Progenitor cell of endocrine pancreas (in vitro differentiated cells): ENCODE measurements around the gene CEP128. TPM values are rescaled to one million over a fixed set of nuclear protein-coding genes. Genes with fewer than 3 reads are reported as not detected.

Experiments used
- DNase-seq: peaks from one replicate; pipeline ENCODE4 v3.0.0; 2021; ENCODE audit warnings: low spot score; ENCODE audit not compliant: unreplicated experiment
- H3K27ac Mint-ChIP-seq: 2 replicates; pipeline ENCODE4 v1.8.0; 2021; ENCODE audit warnings: mild to moderate bottlenecking, moderate library complexity, mixed read lengths
- H3K27me3 Mint-ChIP-seq: 2 replicates; pipeline ENCODE4 v1.8.0; 2021; ENCODE audit warnings: mixed read lengths
- H3K36me3 Mint-ChIP-seq: 2 replicates; pipeline ENCODE4 v1.8.0; 2022; ENCODE audit warnings: mixed read lengths; ENCODE audit not compliant: insufficient read depth
- H3K4me1 Mint-ChIP-seq: 2 replicates; pipeline ENCODE4 v1.8.0; 2021; ENCODE audit warnings: low read depth, mixed read lengths
- H3K4me3 Mint-ChIP-seq: 2 replicates; pipeline ENCODE4 v1.8.0; 2021; ENCODE audit warnings: low read depth, mild to moderate bottlenecking, moderate library complexity, mixed read lengths
- H3K9me3 Mint-ChIP-seq: 2 replicates; pipeline ENCODE4 v1.8.0; 2021; ENCODE audit warnings: low read depth, mixed read lengths
- CTCF ChIP-seq: fragments of 200-600 bp; sonication (generic); IDR thresholded peaks from one replicate; pipeline ENCODE4 v1.5.0; 2021; ENCODE audit warnings: antibody characterized with exemption, mild to moderate bottlenecking; ENCODE audit not compliant: unreplicated experiment
- total RNA-seq: library from RNA; stranded (reverse); gene quantifications from 2 replicates; pipeline ENCODE4 v1.2.1, GENCODE V29; 2021

CEP128 gene
- total RNA-seq, 1 donor from 2014 or later, result 15.9 TPM

- H3K9me3 Mint-ChIP-seq, result no peaks in the 10 kb centered on the region
- no peaks in the 10 kb centered on the region for H3K4me1 Mint-ChIP-seq
- H3K4me3 Mint-ChIP-seq, result no peak overlapping the region
- H3K36me3 Mint-ChIP-seq, result no peaks in the 10 kb centered on the region
- DNase-seq, result no peak
- H3K27me3 Mint-ChIP-seq, result peaks cover 3% of the 10 kb centered on the region
- H3K27ac Mint-ChIP-seq, result no peak overlapping the region
- TF ChIP-seq CTCF, result no peak
Observed at GRCh38 chr14:80981673-80982072, 40.1 kb upstream of the CEP128 start.

GRCh38 chr14:80981156-80981555, 39.6 kb upstream of the CEP128 start:
- no peak overlapping the region for H3K4me3 Mint-ChIP-seq
- H3K4me1 Mint-ChIP-seq, result no peaks in the 10 kb centered on the region
- H3K27ac Mint-ChIP-seq, result no peak overlapping the region
- TF ChIP-seq CTCF, result no peak
- H3K9me3 Mint-ChIP-seq, result no peaks in the 10 kb centered on the region
- DNase-seq, result no peak
- H3K27me3 Mint-ChIP-seq, result peaks cover 3% of the 10 kb centered on the region
- H3K36me3 Mint-ChIP-seq, result no peaks in the 10 kb centered on the region

- H3K4me3 Mint-ChIP-seq, result no peak overlapping the region
- H3K4me1 Mint-ChIP-seq, result no peaks in the 10 kb centered on the region
- H3K36me3 Mint-ChIP-seq, result no peaks in the 10 kb centered on the region
- no peaks in the 10 kb centered on the region for H3K9me3 Mint-ChIP-seq
- no peak for DNase-seq
- no peak overlapping the region for H3K27ac Mint-ChIP-seq
- TF ChIP-seq CTCF, result no peak
- H3K27me3 Mint-ChIP-seq, result peaks cover 7% of the 10 kb centered on the region
Observed at GRCh38 chr14:80979951-80980350, 38.4 kb upstream of the CEP128 start.

- peaks cover 10% of the 10 kb centered on the region for H3K27me3 Mint-ChIP-seq
- no peak for TF ChIP-seq CTCF
- H3K4me3 Mint-ChIP-seq, result no peak overlapping the region
- H3K36me3 Mint-ChIP-seq, result no peaks in the 10 kb centered on the region
- DNase-seq, result no peak
- no peaks in the 10 kb centered on the region for H3K9me3 Mint-ChIP-seq
- no peak overlapping the region for H3K27ac Mint-ChIP-seq
- H3K4me1 Mint-ChIP-seq, result peaks cover 2% of the 10 kb centered on the region
Observed at GRCh38 chr14:80978403-80978802, 36.9 kb upstream of the CEP128 start.

- Mint-ChIP-seq H3K27me3 (peaks cover 11% of the 10 kb centered on the region), H3K36me3 (no peaks in the 10 kb centered on the region), H3K4me3 (no peak overlapping the region), H3K9me3 (no peaks in the 10 kb centered on the region), H3K4me1 (peaks cover 2% of the 10 kb centered on the region), H3K27ac (no peak overlapping the region)
- no peak for DNase-seq
- TF ChIP-seq CTCF, result peak; percentile 15
Observed at GRCh38 chr14:80977221-80977620, 35.7 kb upstream of the CEP128 start.
